ENCODE data around the gene PCDH8.

PCDH8 gene

DNA sequence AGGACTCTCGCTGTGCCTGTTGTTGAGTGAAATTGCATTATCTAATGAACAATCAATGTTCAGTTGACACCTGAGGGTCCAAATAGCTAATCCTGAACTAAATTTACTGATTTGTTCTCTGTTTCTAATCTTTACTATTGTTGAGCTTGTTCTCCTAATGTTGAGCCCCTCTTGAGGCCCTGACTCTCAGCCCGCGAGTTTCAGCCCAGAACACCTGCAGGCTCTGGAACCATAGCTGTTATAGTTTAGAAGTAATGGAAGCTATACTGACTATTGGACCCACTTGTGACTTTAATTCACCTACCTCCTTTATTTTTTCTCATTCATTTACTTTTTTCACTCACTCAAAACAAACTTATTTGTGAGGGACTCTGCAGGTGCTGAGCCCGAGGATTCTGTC, 20.6 kb upstream of the PCDH8 start:
- H3K27me3 ChIP-seq (replicated peaks in 2 of 5; ENCODE audit: control insufficient read depth in 4 of 5, insufficient read depth in 5 of 5, low read length in 4 of 5), result peaks cover 0 to 9% (median 0%) of the 10 kb centered on the region in 5 experiments
- H3K4me1 ChIP-seq (ENCODE audit: control extremely low read depth in 1 of 4, control insufficient read depth in 4 of 4, insufficient read depth in 4 of 4, low read length in 3 of 4), result no peaks in the 10 kb centered on the region
- DNase-seq, result no peak
- WGBS (ENCODE audit: insufficient coverage), result 93% methylated on average over 2 of the region's 4 CpGs
- CTCF ChIA-PET, result interaction anchor here (0.8 kb wide), 1 partner anchor 8 kb away, joined by 3 read pairs; no protein-coding TSS in a partner anchor
- H3K9me3 ChIP-seq (ENCODE audit: control extremely low read depth in 1 of 5, control insufficient read depth in 4 of 5, insufficient read depth in 2 of 5, low read depth in 1 of 5, low read length in 4 of 5), result peaks cover 0 to 3% (median 0%) of the 10 kb centered on the region in 5 experiments
- POLR2A ChIA-PET, result no interaction called here
- H3K36me3 ChIP-seq (ENCODE audit: control insufficient read depth in 4 of 4, insufficient read depth in 4 of 4, low read length in 3 of 4), result no peaks in the 10 kb centered on the region
- H3K4me3 ChIP-seq (ENCODE audit: control insufficient read depth in 1 of 7, extremely low read depth in 1 of 7, insufficient read depth in 4 of 7, low read depth in 2 of 7, low read length in 6 of 7), result no peak overlapping the region
- H3K27ac ChIP-seq (ENCODE audit: insufficient read depth in 1 of 2, low read depth in 1 of 2, low read length in 2 of 2, poor library complexity in 1 of 2, severe bottlenecking in 2 of 2), result no peak overlapping the region

DNA sequence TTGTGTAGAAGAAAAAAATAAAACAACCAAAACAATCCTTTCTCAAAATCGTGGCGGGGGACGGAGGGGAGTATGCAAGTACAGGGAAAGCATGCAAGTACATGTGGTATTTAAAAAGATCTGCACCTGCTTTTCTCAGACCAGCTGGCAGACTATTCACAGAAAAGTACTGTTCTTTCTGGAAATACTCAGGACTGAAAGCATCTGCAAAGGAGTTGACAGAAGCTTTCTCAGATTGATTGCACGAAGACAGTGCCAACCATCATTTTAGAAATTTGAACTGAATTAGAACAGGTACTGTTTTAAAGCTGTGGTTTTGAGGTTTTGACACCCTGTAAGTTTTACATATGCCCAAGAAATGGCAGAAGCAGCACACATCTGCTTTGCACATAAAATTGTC, 19.8 kb upstream of the PCDH8 start:
- Histone ChIP-seq H3K36me3 (ENCODE audit: control insufficient read depth in 4 of 4, insufficient read depth in 4 of 4, low read length in 3 of 4) (no peaks in the 10 kb centered on the region), H3K4me1 (ENCODE audit: control extremely low read depth in 1 of 4, control insufficient read depth in 4 of 4, insufficient read depth in 4 of 4, low read length in 3 of 4) (no peaks in the 10 kb centered on the region), H3K27me3 (replicated peaks in 2 of 5; ENCODE audit: control insufficient read depth in 4 of 5, insufficient read depth in 5 of 5, low read length in 4 of 5) (peaks cover 0 to 9% (median 0%) of the 10 kb centered on the region in 5 experiments), H3K9me3 (ENCODE audit: control extremely low read depth in 1 of 5, control insufficient read depth in 4 of 5, insufficient read depth in 2 of 5, low read depth in 1 of 5, low read length in 4 of 5) (peaks cover 0 to 3% (median 0%) of the 10 kb centered on the region in 5 experiments), H3K4me3 (ENCODE audit: control insufficient read depth in 1 of 7, extremely low read depth in 1 of 7, insufficient read depth in 4 of 7, low read depth in 2 of 7, low read length in 6 of 7) (no peak overlapping the region), H3K27ac (ENCODE audit: insufficient read depth in 1 of 2, low read depth in 1 of 2, low read length in 2 of 2, poor library complexity in 1 of 2, severe bottlenecking in 2 of 2) (no peak overlapping the region)
- 72% methylated on average over 2 of the region's 4 CpGs for WGBS (ENCODE audit: insufficient coverage)
- DNase-seq, result no peak
- ChIA-PET CTCF (interaction anchor here (1.1 to 1.6 kb wide), 2 partner anchors 9 to 100 kb away, joined by 3 to 5 read pairs; no protein-coding TSS in a partner anchor), POLR2A (no interaction called here)

- peaks cover 0 to 8% (median 2%) of the 10 kb centered on the region in 5 experiments for H3K27me3 ChIP-seq (replicated peaks in 2 of 5; ENCODE audit: control insufficient read depth in 4 of 5, insufficient read depth in 5 of 5, low read length in 4 of 5)
- no peak for DNase-seq
- POLR2A ChIA-PET, result no interaction called here
These were observed 16.5 kb upstream of the PCDH8 start for GRCh38 chr13:52864941-52865340.

DNA sequence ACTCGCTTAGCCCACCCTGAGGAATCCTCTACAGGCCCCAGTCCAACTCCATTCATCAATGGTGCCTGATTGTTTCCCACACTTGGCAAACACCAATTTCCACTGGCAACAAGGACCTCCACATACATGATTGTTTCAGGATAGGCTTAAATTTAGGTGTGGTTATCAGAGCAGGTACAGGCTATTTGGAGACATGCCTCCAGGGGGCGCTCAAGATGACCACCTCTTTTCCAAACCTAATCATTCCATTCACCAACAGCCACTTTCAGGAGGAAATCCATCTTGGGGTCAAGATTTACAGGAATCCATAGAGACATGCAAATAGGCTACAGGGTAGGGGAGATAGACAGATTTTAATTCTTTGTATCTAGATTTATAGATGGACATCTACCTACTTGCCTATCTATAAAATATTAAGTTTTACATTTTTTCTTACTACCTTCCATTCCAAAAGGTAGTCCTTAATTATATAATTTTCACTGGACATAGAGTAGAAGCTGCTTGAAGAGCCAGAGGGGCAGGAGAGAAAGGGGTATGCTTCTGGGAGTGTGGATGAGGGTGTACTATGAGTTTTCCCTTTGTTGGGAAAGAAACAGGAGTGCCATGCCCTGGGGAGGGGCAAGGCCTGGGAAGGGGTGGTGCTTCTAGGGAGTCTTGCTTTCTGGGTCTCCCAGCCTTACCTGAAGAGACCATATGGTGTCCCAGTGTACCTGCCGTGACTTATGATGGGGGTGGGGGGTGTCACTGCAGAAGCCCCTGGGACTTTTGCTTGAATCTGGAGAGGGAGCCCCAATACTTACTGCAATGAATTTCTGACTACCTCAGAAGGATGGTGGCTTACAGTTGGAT, 14.1 kb upstream of the PCDH8 start:
- DNase-seq, result peak in 2 of 3 donors; percentile 36 to 56
- Histone ChIP-seq H3K9me3 (ENCODE audit: control extremely low read depth in 1 of 5, control insufficient read depth in 4 of 5, insufficient read depth in 2 of 5, low read depth in 1 of 5, low read length in 4 of 5) (no peaks in the 10 kb centered on the region), H3K36me3 (ENCODE audit: control insufficient read depth in 4 of 4, insufficient read depth in 4 of 4, low read length in 3 of 4) (no peaks in the 10 kb centered on the region), H3K27ac (ENCODE audit: insufficient read depth in 1 of 2, low read depth in 1 of 2, low read length in 2 of 2, poor library complexity in 1 of 2, severe bottlenecking in 2 of 2) (no peak overlapping the region), H3K27me3 (replicated peaks in 2 of 5; ENCODE audit: control insufficient read depth in 4 of 5, insufficient read depth in 5 of 5, low read length in 4 of 5) (peaks cover 0 to 4% (median 2%) of the 10 kb centered on the region in 5 experiments), H3K4me3 (ENCODE audit: control insufficient read depth in 1 of 7, extremely low read depth in 1 of 7, insufficient read depth in 4 of 7, low read depth in 2 of 7, low read length in 6 of 7) (no peak overlapping the region), H3K4me1 (ENCODE audit: control extremely low read depth in 1 of 4, control insufficient read depth in 4 of 4, insufficient read depth in 4 of 4, low read length in 3 of 4) (no peaks in the 10 kb centered on the region)
- 100% methylated on average over 1 of the region's 3 CpGs for WGBS (ENCODE audit: insufficient coverage)
- ChIA-PET CTCF (interaction anchor here (0.6 to 8.6 kb wide), 9 partner anchors 9 to 197 kb away, joined by 3 to 59 read pairs (median 5); no protein-coding TSS in a partner anchor), POLR2A (no interaction called here)

More at GRCh38 chr13:52864941-52865340, 16.5 kb upstream of the PCDH8 start:
- H3K4me3 ChIP-seq (ENCODE audit: control insufficient read depth in 1 of 7, extremely low read depth in 1 of 7, insufficient read depth in 4 of 7, low read depth in 2 of 7, low read length in 6 of 7), result no peak overlapping the region
- H3K27ac ChIP-seq (ENCODE audit: insufficient read depth in 1 of 2, low read depth in 1 of 2, low read length in 2 of 2, poor library complexity in 1 of 2, severe bottlenecking in 2 of 2), result no peak overlapping the region
- 80% methylated on average over 1 of the region's 1 CpG for WGBS (ENCODE audit: insufficient coverage)
- no peaks in the 10 kb centered on the region for H3K9me3 ChIP-seq (ENCODE audit: control extremely low read depth in 1 of 5, control insufficient read depth in 4 of 5, insufficient read depth in 2 of 5, low read depth in 1 of 5, low read length in 4 of 5)
- CTCF ChIA-PET, result interaction anchor here (1.1 to 8.6 kb wide), 7 partner anchors 12 to 140 kb away, joined by 3 to 59 read pairs (median 4); no protein-coding TSS in a partner anchor
- no peaks in the 10 kb centered on the region for H3K4me1 ChIP-seq (ENCODE audit: control extremely low read depth in 1 of 4, control insufficient read depth in 4 of 4, insufficient read depth in 4 of 4, low read length in 3 of 4)
- H3K36me3 ChIP-seq (ENCODE audit: control insufficient read depth in 4 of 4, insufficient read depth in 4 of 4, low read length in 3 of 4), result no peaks in the 10 kb centered on the region

DNA sequence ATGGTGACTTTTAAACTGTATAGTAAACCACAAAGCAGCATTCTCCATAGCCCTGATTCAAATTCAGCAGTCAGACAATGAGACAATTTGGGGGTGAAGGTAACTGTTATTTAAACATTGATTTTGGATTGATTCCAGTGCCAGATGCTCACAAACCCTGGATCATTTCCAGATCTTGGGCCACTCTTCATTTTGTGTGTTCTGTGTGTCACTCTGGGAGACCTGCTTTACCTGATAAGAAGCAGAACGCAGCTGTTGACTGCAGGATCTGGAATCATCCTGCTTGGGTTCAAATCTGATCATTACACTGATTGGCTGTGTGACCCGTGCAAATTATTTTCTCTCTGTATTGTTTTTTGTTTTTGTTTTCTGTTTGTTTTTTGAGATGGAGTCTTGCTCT, 4.0 kb upstream of the PCDH8 start:
- CTCF ChIA-PET, result interaction anchor here (1.1 to 1.4 kb wide), 2 partner anchors 9 to 116 kb away, joined by 3 to 5 read pairs; no protein-coding TSS in a partner anchor
- POLR2A ChIA-PET, result no interaction called here

DNA sequence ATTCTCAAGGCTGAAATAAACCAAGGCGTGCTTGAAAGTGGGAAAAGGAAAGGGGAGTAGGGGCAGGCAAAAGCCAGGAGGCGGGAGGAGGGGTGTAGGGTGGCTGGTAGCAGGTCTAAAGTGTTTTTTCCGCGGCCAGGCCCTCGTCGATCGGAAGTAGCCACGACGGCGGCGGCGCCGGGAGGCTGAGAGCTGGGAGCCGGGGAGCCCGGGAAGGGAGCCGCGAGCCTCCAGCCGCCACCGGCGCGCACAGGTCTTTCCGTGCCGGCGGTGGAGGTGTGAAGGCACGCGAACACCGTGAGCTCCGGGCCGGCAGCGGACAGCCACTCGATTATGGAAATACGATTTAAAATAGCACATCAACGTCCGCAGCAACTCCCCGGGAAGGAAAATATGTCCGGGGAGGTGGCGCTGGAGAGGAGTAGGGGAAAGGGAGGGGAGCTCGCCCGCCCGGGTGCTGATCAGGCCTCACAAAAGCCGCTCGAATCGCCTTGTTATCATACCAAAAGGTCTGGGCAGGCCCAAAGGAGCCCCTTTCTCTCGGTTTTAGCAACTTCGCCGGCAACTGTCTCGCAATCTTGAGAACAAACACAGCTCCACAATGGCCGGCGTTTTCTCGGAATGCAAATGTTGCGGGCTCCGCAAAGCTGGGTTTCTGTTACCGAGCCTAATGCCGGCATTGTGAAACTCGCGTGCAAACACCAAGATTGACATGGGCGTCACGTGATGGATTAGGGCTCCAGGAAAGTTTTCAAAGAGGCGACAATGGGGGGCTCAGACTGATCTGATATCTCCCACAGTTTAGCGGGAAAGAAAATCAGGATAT, 2.9 kb upstream of the PCDH8 start:
- ChIA-PET POLR2A (no interaction called here), CTCF (interaction anchor here (0.8 to 1.4 kb wide), 5 partner anchors 9 to 117 kb away, joined by 3 to 5 read pairs (median 4); no protein-coding TSS in a partner anchor)
- H3K36me3 ChIP-seq (ENCODE audit: control insufficient read depth in 4 of 4, insufficient read depth in 4 of 4, low read length in 3 of 4), result no peaks in the 10 kb centered on the region
- peaks cover 5 to 73% (median 35%) of the 10 kb centered on the region in 5 experiments for H3K27me3 ChIP-seq (replicated peaks in 2 of 5; ENCODE audit: control insufficient read depth in 4 of 5, insufficient read depth in 5 of 5, low read length in 4 of 5)
- WGBS (ENCODE audit: insufficient coverage), result under 1% methylated on average over 46 of the region's 60 CpGs
- H3K4me3 ChIP-seq (ENCODE audit: control insufficient read depth in 1 of 7, extremely low read depth in 1 of 7, insufficient read depth in 4 of 7, low read depth in 2 of 7, low read length in 6 of 7), result peak overlapping the region; percentile 30 to 83 (median 73)
- H3K9me3 ChIP-seq (ENCODE audit: control extremely low read depth in 1 of 5, control insufficient read depth in 4 of 5, insufficient read depth in 2 of 5, low read depth in 1 of 5, low read length in 4 of 5), result peaks cover 0 to 8% (median 2%) of the 10 kb centered on the region in 5 experiments
- H3K4me1 ChIP-seq (ENCODE audit: control extremely low read depth in 1 of 4, control insufficient read depth in 4 of 4, insufficient read depth in 4 of 4, low read length in 3 of 4), result peaks cover 2 to 40% (median 30%) of the 10 kb centered on the region in 4 experiments
- no peak overlapping the region for H3K27ac ChIP-seq (ENCODE audit: insufficient read depth in 1 of 2, low read depth in 1 of 2, low read length in 2 of 2, poor library complexity in 1 of 2, severe bottlenecking in 2 of 2)
- DNase-seq, result peak in 2 of 3 donors; percentile 58 to 65

More for the DNA sequence above, 4.0 kb upstream of the PCDH8 start:
- Histone ChIP-seq H3K27me3 (replicated peaks in 2 of 5; ENCODE audit: control insufficient read depth in 4 of 5, insufficient read depth in 5 of 5, low read length in 4 of 5) (peaks cover 5 to 69% (median 36%) of the 10 kb centered on the region in 5 experiments), H3K4me3 (ENCODE audit: control insufficient read depth in 1 of 7, extremely low read depth in 1 of 7, insufficient read depth in 4 of 7, low read depth in 2 of 7, low read length in 6 of 7) (no peak overlapping the region), H3K9me3 (ENCODE audit: control extremely low read depth in 1 of 5, control insufficient read depth in 4 of 5, insufficient read depth in 2 of 5, low read depth in 1 of 5, low read length in 4 of 5) (peaks cover 0 to 7% (median 2%) of the 10 kb centered on the region in 5 experiments), H3K27ac (ENCODE audit: insufficient read depth in 1 of 2, low read depth in 1 of 2, low read length in 2 of 2, poor library complexity in 1 of 2, severe bottlenecking in 2 of 2) (no peak overlapping the region), H3K4me1 (ENCODE audit: control extremely low read depth in 1 of 4, control insufficient read depth in 4 of 4, insufficient read depth in 4 of 4, low read length in 3 of 4) (peaks cover 2 to 31% (median 20%) of the 10 kb centered on the region in 4 experiments), H3K36me3 (ENCODE audit: control insufficient read depth in 4 of 4, insufficient read depth in 4 of 4, low read length in 3 of 4) (no peaks in the 10 kb centered on the region)
- DNase-seq, result no peak
- 100% methylated on average over 2 of the region's 2 CpGs for WGBS (ENCODE audit: insufficient coverage)

All from common myeloid progenitor, CD34-positive (primary cell).